Uterus (tissue), 2 donors: ENCODE results near the gene ACTR5.

Experiments used
- CTCF ChIP-seq, 4 experiments: fragments of 200-600 bp in 2 of 4; fragments of 450-650 bp in 2 of 4; sonication (generic) in 2 of 4; IDR thresholded peaks; one replicate each; pipeline ENCODE4 v1.5.1; 2016 to 2019; ENCODE audit warnings: antibody characterized with exemption in 4 of 4, mild to moderate bottlenecking in 2 of 4, moderate library complexity in 1 of 4
- POLR2A ChIP-seq, 2 donors: fragments of 450-650 bp; IDR thresholded peaks; one replicate each; pipeline ENCODE4 v1.6.1; 2016; ENCODE audit warnings: antibody characterized with exemption in 2 of 2, mild to moderate bottlenecking in 1 of 2, moderate library complexity in 1 of 2

DNA sequence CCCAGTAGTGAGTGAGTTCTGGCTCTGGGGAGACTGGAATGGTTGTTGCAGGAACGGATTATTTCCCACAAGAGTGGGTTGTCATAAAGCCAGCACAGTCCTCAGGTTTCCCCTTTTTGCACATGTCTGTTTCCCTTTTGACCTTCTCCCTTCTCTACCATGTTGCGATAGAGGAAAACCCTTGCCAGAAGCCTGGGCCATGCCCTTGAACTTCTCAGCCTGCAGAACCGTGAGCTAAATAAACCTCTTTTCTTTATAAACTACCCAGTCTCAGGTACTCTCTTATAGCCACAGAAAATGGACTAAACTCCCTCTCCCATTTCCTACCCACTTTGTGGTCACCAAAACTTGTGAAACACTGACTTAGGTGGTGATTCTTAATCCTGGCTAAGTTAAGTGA is 50.0 kb downstream of the ACTR5 start:
- TF ChIP-seq CTCF (IDR thresholded peaks at IDR 0.05) = no peak
- TF ChIP-seq POLR2A (IDR thresholded peaks at IDR 0.05) = no peak
